Transverse colon (tissue), 4 donors: ENCODE data around the gene BACH1.

Experiments used
- EP300 ChIP-seq: sonication (generic); formaldehyde crosslinking; IDR thresholded peaks from one replicate; pipeline ENCODE4 v1.6.1; 2017; ENCODE audit warnings: antibody characterized with exemption, low read depth
- POLR2A ChIP-seq: fragments of 450-650 bp; IDR thresholded peaks from one replicate; pipeline ENCODE4 v1.6.1; 2016; ENCODE audit warnings: antibody characterized with exemption, mild to moderate bottlenecking, moderate library complexity
- POLR2AphosphoS5 ChIP-seq, 3 donors: sonication (generic); formaldehyde crosslinking; IDR thresholded peaks; one replicate each; pipeline ENCODE4 v1.6.1; 2016; ENCODE audit warnings: antibody characterized with exemption in 3 of 3
- TF ChIP-seq, protein P1 (sequence below), 5 experiments: fragments of 200-600 bp in 3 of 5; fragments of 450-650 bp in 2 of 5; sonication (generic) in 3 of 5; IDR thresholded peaks; 1 replicate in 2 of 5; 2 replicates in 3 of 5; pipeline ENCODE4 v1.5.1; 2016 to 2017; ENCODE audit warnings: antibody characterized with exemption in 5 of 5, inconsistent platforms in 3 of 5, mild to moderate bottlenecking in 2 of 5, moderate library complexity in 1 of 5

DNA sequence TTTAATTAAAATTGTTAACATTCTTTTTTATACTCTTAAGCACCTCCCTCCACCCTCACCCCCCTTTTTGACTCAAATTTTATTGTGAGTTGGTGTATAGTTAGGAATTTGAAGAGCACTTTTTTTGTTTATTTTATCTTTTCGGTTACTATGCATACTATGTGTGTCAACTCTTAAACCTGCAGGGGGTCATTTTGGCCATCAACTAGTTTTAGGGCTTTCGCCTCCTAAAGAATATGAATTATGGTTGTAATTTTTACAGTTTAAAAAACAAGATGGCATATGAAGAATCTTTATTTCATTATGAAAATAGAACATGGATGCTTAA lies 9.7 kb downstream of the BACH1 start:
- TF ChIP-seq, protein P1, sequence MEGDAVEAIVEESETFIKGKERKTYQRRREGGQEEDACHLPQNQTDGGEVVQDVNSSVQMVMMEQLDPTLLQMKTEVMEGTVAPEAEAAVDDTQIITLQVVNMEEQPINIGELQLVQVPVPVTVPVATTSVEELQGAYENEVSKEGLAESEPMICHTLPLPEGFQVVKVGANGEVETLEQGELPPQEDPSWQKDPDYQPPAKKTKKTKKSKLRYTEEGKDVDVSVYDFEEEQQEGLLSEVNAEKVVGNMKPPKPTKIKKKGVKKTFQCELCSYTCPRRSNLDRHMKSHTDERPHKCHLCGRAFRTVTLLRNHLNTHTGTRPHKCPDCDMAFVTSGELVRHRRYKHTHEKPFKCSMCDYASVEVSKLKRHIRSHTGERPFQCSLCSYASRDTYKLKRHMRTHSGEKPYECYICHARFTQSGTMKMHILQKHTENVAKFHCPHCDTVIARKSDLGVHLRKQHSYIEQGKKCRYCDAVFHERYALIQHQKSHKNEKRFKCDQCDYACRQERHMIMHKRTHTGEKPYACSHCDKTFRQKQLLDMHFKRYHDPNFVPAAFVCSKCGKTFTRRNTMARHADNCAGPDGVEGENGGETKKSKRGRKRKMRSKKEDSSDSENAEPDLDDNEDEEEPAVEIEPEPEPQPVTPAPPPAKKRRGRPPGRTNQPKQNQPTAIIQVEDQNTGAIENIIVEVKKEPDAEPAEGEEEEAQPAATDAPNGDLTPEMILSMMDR (IDR thresholded peaks at IDR 0.05) = no peak
- no peak for TF ChIP-seq POLR2A
- no peak for TF ChIP-seq EP300
- TF ChIP-seq POLR2AphosphoS5 (IDR thresholded peaks at IDR 0.05) = no peak
